Tibial artery (tissue), 4 donors: ENCODE data around the gene SAE1.
A peak's percentile ranks its signal among the peaks of the same experiment; 100 is the strongest.

Experiments used
- DNase-seq, 2 donors: peaks; one replicate each; pipeline ENCODE4 v3.0.0-alpha.2; 2019
- H3K27ac ChIP-seq, 2 donors: fragments of 200-600 bp; sonication (generic) in 1 of 2; 1 replicate in 1 of 2; 2 replicates in 1 of 2; pipeline ENCODE4 v1.5.1; 2018 to 2019; ENCODE audit warnings: mild to moderate bottlenecking in 1 of 2
- H3K27me3 ChIP-seq, 2 donors: fragments of 200-600 bp; sonication (generic) in 1 of 2; one replicate each; pipeline versions ENCODE4 v1.5.1 to v1.6.0; 2016 to 2019
- H3K36me3 ChIP-seq, 3 donors: fragments of 200-600 bp; sonication (generic) in 2 of 3; one replicate each; pipeline ENCODE4 v1.5.1; 2016 to 2019; ENCODE audit warnings: mild to moderate bottlenecking in 2 of 3
- H3K4me1 ChIP-seq, 4 donors: fragments of 200-600 bp; sonication (generic) in 2 of 4; 1 replicate in 3 of 4; 2 replicates in 1 of 4; pipeline ENCODE4 v1.5.1; 2016 to 2019
- H3K4me3 ChIP-seq, 2 donors: fragments of 200-600 bp; sonication (generic) in 1 of 2; 1 replicate in 1 of 2; 2 replicates in 1 of 2; pipeline ENCODE4 v1.5.1; 2018 to 2019; ENCODE audit warnings: mild to moderate bottlenecking in 2 of 2
- H3K9me3 ChIP-seq, 3 donors: fragments of 200-600 bp; sonication (generic) in 1 of 3; one replicate each; pipeline ENCODE4 v1.5.1; 2016 to 2019
- CTCF ChIP-seq, 2 experiments: fragments of 200-600 bp in 1 of 2; fragments of 450-650 bp in 1 of 2; IDR thresholded peaks; one replicate each; pipeline ENCODE4 v1.5.1; 2017 to 2019; ENCODE audit warnings: antibody characterized with exemption in 2 of 2, mild to moderate bottlenecking in 1 of 2, moderate library complexity in 1 of 2
- intact Hi-C: fragments of 100-400 bp; cut with DNase I; formaldehyde crosslinking; loops from one replicate; pipeline ENCODE4 v1.15.0; 2023; ENCODE audit warnings: low total_unique reads

The SAE1 gene

GRCh38 chr19:47096100-47096704 is 34.4 kb upstream of the SAE1 start:
- intact Hi-C loops, result no loop called here
- Histone ChIP-seq H3K4me3 (no peak overlapping the region), H3K27me3 (no peaks in the 10 kb centered on the region), H3K4me1 (peaks cover 0 to 64% (median 54%) of the 10 kb centered on the region in 4 donors), H3K27ac (peak overlapping the region; percentile 79 to 81), H3K9me3 (no peaks in the 10 kb centered on the region), H3K36me3 (peaks cover 0 to 29% (median 20%) of the 10 kb centered on the region in 3 donors)
- no peak for TF ChIP-seq CTCF (IDR thresholded peaks at IDR 0.05)
- DNase-seq, result peak; percentile 59 to 88

- no peak for TF ChIP-seq CTCF (IDR thresholded peaks at IDR 0.05)
- Histone ChIP-seq H3K4me1 (peaks cover 0 to 67% (median 57%) of the 10 kb centered on the region in 4 donors), H3K4me3 (no peak overlapping the region), H3K27ac (peak overlapping the region; percentile 79 to 81), H3K36me3 (peaks cover 0 to 24% (median 15%) of the 10 kb centered on the region in 3 donors), H3K9me3 (no peaks in the 10 kb centered on the region), H3K27me3 (no peaks in the 10 kb centered on the region)
- no peak for DNase-seq
- intact Hi-C loops, result no loop called here
Measured at GRCh38 chr19:47096721-47097120, 33.9 kb upstream of the SAE1 start.

- H3K4me3 ChIP-seq, result peak overlapping the region; percentile 20 to 32
- peak; percentile 74 to 92 for DNase-seq
- intact Hi-C loops, result no loop called here
Measured at GRCh38 chr19:47097396-47098201, 33.0 kb upstream of the SAE1 start.

GRCh38 chr19:47098608-47099007 is 32.0 kb upstream of the SAE1 start:
- intact Hi-C loops, result no loop called here
- Histone ChIP-seq H3K4me1 (peaks cover 0 to 78% (median 67%) of the 10 kb centered on the region in 4 donors), H3K27ac (peak overlapping the region; percentile 79 to 81), H3K36me3 (peaks cover 0 to 8% (median 6%) of the 10 kb centered on the region in 3 donors), H3K9me3 (no peaks in the 10 kb centered on the region), H3K27me3 (no peaks in the 10 kb centered on the region), H3K4me3 (no peak overlapping the region)
- DNase-seq, result no peak
- TF ChIP-seq CTCF (IDR thresholded peaks at IDR 0.05), result no peak

More at GRCh38 chr19:47097396-47098201, 33.0 kb upstream of the SAE1 start:
- no peaks in the 10 kb centered on the region for H3K9me3 ChIP-seq
- TF ChIP-seq CTCF (IDR thresholded peaks at IDR 0.05), result no peak
- peak overlapping the region; percentile 79 to 81 for H3K27ac ChIP-seq
- peaks cover 0 to 15% (median 7%) of the 10 kb centered on the region in 3 donors for H3K36me3 ChIP-seq
- peaks cover 0 to 76% (median 65%) of the 10 kb centered on the region in 4 donors for H3K4me1 ChIP-seq
- H3K27me3 ChIP-seq, result no peaks in the 10 kb centered on the region

GRCh38 chr19:47099576-47100050 is 31.0 kb upstream of the SAE1 start:
- no peak for DNase-seq
- no peak overlapping the region for H3K4me3 ChIP-seq
- no peak for TF ChIP-seq CTCF (IDR thresholded peaks at IDR 0.05)
- H3K36me3 ChIP-seq, result no peaks in the 10 kb centered on the region
- intact Hi-C loops, result no loop called here
- H3K27ac ChIP-seq, result no peak overlapping the region
- peaks cover 0 to 71% (median 57%) of the 10 kb centered on the region in 4 donors for H3K4me1 ChIP-seq
- no peaks in the 10 kb centered on the region for H3K9me3 ChIP-seq
- no peaks in the 10 kb centered on the region for H3K27me3 ChIP-seq
